ENCODE results near the gene C4orf50.

DNA sequence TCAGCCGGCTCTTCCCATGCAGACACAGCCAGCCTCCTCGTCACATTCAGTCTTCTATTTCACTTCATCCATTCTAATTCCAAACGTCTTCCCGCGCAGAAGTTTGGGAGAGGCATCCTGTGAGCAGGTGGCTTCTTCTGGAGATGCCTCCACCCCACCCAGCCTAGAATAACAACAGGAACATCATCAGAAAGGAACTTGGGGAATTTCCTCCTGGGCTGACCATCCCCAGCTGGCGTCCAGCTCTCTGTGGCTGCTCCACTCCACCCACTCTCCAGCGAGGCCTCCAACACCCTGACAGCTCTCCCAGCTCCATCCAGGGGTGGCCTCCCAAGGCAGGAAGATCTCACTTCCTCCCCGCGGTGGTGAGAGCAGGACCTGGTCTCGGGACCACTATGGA is 5.5 kb upstream of the C4orf50 start:
- no peak for TF ChIP-seq POLR2A (IDR thresholded peaks at IDR 0.05)
- TF ChIP-seq, protein P1, sequence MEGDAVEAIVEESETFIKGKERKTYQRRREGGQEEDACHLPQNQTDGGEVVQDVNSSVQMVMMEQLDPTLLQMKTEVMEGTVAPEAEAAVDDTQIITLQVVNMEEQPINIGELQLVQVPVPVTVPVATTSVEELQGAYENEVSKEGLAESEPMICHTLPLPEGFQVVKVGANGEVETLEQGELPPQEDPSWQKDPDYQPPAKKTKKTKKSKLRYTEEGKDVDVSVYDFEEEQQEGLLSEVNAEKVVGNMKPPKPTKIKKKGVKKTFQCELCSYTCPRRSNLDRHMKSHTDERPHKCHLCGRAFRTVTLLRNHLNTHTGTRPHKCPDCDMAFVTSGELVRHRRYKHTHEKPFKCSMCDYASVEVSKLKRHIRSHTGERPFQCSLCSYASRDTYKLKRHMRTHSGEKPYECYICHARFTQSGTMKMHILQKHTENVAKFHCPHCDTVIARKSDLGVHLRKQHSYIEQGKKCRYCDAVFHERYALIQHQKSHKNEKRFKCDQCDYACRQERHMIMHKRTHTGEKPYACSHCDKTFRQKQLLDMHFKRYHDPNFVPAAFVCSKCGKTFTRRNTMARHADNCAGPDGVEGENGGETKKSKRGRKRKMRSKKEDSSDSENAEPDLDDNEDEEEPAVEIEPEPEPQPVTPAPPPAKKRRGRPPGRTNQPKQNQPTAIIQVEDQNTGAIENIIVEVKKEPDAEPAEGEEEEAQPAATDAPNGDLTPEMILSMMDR (IDR thresholded peaks at IDR 0.05) = no peak
